ENCODE results near the gene IL13.

IL13 gene

GRCh38 chr5:132656774-132657355 lies 1.1 kb upstream of the IL13 start:
- DNase-seq, result no peak

DNA sequence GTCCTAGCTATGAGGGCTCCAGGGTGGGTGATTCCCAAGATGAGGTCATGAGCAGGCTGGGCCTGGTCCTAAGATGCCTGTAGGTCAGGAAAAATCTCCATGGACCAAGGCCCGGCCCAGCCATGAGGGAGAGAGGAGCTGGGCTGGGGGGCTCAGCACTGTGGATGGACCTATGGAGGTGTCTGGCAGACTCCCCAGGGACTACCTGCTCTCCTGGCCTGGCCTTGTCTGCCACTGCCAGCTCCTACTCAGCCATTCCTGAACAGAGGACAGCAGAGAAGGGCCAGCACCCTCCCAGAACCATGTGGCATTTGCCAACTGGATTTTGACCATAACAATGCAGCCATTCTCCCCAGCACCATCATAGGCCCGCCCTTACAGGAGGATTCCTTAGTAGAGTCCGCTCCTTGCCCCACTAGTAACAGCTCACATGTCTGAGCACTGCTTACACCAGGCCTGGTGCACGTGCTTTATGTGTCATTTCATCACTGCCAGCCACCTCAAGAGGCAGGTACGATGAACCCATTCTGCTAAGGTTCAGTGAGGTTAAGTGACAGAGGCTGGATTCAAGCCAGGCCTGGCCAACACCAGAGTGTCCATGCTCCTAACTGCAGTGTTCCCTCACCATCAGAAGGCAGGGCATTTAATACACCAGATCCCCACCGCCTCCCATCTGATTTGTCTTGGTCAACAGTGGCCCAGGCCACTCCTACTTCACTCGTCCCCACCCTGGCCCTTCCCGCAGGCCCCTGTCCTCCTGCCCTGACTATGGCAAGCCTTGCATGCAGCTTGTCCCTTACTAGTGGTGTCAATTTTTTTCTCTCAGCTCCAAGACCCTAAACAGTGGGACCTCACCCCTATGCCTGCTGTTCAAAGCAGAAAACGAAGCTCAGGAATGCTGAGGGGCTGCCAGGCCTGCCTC lies 669 bp downstream of the IL13 start:
- no peak for DNase-seq

DNA sequence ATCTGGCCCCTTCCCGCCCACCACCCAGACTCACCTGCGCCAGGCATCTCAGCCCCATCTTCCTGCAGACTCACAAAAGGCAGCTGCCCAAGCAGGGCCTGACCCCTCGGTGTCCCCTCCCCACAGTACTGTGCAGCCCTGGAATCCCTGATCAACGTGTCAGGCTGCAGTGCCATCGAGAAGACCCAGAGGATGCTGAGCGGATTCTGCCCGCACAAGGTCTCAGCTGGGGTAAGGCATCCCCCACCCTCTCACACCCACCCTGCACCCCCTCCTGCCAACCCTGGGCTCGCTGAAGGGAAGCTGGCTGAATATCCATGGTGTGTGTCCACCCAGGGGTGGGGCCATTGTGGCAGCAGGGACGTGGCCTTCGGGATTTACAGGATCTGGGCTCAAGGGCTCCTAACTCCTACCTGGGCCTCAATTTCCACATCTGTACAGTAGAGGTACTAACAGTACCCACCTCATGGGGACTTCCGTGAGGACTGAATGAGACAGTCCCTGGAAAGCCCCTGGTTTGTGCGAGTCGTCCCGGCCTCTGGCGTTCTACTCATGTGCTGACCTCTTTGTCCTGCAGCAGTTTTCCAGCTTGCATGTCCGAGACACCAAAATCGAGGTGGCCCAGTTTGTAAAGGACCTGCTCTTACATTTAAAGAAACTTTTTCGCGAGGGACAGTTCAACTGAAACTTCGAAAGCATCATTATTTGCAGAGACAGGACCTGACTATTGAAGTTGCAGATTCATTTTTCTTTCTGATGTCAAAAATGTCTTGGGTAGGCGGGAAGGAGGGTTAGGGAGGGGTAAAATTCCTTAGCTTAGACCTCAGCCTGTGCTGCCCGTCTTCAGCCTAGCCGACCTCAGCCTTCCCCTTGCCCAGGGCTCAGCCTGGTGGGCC lies 1.9 kb downstream of the IL13 start:
- DNase-seq, result no peak

- DNase-seq, result no peak
Measured at GRCh38 chr5:132661231-132662003, 3.4 kb downstream of the IL13 start.

DNA sequence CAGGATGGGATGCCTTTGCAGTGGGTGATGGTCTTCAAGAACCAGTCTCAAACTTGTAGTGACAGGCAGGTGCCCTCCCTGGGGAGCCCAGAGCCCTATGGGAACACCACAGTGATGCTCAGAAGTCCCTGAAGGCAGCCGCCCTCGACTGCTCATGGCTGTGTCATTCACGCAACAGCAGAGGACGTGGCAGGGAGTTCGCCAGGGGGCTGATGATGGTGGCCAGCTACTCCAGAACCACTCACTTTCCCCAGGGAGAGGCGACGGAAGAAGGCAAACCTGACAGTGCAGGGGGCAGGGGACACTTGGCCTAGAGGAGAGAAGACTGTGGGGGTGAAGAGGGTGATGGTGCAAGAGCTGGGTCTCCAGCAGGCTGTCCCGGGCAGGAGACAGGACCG lies 4.0 kb downstream of the IL13 start:
- no peak for DNase-seq

DNA sequence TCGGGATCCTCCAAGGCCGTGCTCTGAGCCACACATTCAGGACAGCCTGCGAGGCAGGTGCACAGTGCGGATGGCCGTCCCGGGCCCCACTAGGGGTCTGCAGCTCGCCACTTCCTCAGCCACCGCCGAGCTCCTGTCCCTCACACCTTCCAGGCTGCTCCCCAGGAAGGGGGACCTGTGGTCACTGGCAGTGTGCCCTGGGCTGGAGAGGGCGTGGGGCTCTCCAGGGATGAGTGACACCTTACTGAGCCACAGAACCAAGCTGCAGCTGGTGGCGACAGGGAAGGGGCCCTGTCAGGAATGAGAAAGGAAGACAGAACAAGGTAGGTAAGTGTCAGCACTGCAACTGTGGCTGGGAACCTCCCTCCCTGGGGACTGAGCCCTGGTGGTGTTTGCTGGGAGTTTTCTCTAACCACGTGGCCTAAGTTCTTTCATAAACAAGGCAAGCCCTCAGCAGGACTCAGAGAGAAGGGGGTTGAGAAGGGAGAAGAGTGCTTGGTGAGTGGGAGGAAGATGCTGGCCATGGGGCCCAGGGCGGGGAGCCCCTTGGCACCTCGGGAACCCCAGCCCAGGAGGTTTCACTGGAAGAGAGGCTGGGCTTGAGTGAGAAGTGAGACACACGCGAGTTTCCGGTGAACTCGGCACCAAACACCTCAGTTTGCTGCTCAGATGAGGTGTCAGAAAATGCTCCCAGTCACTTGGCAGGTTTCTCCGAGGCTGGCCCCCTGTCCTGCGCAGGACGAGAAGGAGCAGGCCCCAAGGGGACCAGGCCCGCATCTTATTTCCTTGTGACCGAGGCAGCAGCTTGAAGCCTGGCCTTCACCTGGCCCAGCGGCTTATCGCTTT lies 5.2 kb downstream of the IL13 start:
- peak; percentile 57 for DNase-seq

DNA sequence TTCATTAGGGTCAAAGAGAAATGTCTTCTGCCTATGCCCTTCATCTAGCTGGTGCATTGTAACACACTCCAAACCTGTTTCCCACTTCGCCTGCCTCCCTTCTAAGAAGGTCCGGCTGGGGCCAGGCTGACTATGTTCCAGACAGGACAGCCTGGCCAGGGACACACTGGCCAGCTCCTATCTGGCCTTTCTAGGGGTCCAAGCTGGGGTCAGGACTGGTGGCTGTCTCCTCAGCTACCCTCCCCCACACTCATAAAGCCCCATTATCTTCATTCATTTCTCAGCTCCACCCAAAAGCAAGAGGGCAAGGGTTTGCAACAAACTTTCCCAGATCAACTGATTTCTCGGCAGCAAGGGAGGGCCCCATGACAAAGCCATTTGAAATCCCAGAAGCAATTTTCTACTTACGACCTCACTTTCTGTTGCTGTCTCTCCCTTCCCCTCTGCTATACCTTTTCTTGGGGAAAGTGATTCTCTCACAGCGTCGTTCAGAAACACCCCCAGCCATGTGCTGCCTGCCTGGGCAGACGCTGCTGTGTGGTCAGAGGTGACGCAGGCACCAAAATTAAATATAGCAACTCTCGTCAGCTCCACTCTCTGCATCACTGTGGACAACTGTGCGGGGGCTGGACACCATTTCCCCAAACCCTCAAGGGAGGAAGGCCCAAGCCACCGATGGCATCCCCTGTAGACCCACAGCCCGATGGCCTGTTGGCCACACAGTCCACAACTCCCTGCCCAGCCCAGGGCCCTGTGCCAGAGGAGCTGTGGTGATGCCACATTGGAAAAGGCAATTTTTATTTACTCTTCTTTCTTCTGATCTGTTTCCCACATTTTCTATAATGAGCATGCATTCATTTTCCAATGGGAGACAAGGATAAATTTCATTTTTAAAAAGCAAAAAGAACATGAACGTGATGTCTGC lies 6.1 kb downstream of the IL13 start:
- peak; percentile 54 for DNase-seq

- no peak for DNase-seq
Measured at GRCh38 chr5:132664696-132665209, 6.8 kb downstream of the IL13 start.

DNA sequence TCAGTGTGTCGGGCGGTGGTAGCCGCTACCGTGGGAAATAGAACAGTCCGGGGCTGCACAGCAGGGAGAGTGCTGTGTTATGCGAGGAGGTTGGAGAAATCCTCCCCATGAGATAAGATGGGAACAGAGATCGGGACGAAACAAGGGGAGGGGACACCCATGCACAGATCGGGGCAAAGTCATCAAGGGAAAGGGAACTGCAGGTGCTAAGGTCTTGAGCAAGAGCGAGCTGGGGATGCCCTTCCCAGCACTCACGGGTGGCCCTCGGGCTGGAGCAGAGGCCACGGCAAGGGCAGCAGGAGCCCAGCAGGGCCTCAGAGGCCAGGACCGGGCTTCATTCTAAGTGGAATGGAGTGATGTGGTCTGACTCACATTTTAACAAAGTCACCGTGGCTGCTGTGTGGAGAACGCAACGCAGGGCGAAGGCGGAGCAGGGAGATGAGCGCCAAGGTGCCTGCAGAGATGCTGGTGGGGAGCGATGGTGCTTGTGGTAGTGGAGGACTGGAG lies 7.7 kb downstream of the IL13 start:
- no peak for DNase-seq

- no peak for DNase-seq
Measured at GRCh38 chr5:132666310-132667123, 8.5 kb downstream of the IL13 start.

DNA sequence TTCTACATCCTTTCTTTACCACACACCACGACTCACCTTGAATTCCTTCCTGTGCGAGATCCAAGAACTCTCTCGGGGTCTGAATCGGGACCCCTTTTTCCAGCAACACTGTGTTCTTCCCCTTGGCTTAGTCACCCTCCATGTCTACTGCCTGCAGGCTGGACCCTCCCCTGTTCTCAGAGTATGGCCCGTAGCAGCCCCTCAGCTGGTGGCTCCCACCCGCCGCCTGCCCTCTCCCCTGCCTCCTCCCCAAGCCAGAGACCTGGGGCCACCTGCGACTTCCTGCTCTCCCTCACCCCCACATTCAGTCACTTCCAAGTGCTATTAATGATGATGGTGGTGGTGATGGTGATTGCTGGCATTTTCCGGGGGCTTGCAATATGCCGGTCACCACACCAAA lies 9.3 kb downstream of the IL13 start:
- DNase-seq, result no peak

DNA sequence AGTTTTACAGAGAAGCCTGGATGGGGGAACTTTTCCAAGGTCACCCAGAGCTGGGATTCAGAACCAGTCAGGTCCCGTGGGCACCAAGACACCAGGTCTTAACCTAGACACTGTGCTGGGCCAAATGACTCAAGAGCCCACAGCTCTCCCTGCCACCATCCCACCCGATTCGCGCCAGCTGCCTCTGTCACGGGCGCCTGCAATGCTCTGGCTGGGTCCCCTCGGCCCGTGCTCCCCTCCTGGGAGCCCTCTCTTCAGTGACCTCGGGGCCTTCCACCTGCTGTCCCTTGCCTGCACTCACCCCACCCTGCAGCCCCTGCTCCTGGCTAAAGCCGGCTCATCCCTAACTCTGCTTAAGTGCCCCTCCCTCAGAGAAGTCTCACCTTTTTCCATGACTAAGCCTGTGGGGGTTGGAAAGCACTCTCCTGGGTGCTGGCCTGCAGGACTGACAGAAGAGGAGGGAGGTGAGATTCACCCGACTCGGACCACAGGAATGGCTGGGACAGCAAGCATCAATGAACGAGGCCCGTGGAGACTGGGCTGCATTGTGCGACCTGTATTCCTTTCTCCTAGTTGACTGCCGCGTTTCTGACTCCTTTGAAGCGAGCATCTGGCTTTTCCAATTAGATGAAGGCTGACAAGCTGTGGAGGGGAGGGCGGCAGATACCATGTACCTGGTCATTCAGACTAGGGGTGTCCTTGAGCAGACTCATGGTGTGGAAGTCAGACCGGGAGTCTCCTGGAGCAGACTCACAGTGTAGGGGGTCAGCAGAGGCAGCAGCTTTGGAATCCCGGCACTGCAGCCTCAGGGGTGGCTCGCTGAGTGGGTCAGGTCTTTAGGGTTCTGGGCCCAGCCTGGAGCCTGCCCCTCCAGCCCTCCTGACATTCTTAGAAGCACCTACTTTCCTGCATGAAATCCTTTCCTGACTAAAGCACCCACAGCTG lies 10.1 kb downstream of the IL13 start:
- no peak for DNase-seq

DNA sequence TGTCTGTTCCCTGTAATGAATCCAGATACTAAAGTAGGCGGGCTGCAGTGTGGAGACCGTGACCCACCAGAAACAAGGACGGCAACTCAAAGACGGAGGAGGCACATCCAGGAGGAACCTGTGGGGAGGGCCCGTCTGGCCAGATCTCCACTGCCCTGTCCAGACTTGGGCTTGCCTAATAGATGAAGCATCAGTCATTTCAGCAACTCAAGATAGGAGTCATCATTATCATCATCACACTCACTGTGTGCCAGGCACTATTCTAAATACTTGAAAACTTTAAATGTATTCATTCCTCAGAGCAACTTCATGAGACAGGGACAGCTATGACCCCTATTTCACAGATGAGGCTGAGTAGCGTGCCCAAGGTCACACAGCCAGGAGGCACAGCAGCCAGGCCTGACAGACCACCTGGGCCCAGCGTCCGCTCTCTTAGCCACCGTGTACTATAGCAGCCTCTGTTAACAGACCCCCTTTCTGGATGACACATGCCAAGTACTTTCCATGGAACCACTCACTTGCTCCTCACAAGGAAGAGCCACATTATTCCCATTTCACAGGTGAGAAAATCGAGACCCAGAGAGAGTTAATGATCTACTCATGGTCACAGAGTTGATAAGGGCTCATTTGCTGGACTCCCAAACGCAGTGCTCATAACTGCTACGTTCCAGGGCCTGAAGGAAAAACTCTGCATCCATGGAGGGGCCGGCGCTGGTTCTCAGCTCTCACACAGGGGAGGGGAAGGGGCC lies 10.9 kb downstream of the IL13 start:
- no peak for DNase-seq

DNA sequence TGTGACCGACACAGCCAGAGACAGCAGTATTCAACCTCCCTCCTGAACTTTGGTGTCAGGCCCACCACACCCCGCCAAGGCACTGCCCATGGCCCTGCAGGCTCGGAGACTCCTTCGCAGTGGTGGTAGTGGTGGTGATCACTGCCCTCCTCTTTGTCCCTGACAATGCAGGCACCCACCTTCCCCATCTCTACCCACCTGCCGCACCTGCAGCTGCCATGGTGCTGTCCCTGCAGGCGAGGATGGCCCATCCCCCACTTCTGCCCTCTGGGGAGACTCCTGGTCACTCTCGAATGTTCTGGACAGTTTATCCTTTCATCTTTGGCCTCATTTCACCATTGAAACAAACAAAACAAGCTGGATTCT lies 11.5 kb downstream of the IL13 start:
- DNase-seq, result no peak

- DNase-seq, result no peak
Measured at GRCh38 chr5:132669966-132670882, 12.3 kb downstream of the IL13 start.

DNA sequence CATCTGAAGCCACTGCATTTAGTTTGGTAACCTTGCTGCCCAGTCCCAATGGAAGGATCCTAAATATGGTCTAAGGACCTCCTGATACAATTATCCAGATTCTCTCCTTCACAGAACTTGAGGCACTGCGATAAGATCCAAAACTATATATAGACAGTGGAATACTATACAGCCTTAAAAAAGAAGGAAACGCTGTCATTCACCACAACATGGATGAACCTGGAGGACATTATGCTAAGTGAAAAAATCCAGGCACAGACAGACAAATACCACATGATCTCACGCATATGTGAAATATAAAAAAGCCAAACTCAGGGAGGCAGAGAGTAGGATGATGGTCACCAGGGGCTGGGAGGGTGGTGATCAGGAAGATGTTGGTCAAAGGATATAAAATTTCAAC lies 13.0 kb downstream of the IL13 start:
- DNase-seq, result no peak
